H1 (cell line): ENCODE data around the gene ATG16L1.

Experiments
- JUND ChIP-seq: IDR thresholded peaks from 2 replicates; pipeline ENCODE4 v1.6.1; 2011; ENCODE audit warnings: mild to moderate bottlenecking, improper control_type of control experiment, low read length
- POLR2AphosphoS5 ChIP-seq: IDR thresholded peaks from 2 replicates; pipeline ENCODE4 v1.6.1; 2011; ENCODE audit warnings: low read depth, low read length

DNA sequence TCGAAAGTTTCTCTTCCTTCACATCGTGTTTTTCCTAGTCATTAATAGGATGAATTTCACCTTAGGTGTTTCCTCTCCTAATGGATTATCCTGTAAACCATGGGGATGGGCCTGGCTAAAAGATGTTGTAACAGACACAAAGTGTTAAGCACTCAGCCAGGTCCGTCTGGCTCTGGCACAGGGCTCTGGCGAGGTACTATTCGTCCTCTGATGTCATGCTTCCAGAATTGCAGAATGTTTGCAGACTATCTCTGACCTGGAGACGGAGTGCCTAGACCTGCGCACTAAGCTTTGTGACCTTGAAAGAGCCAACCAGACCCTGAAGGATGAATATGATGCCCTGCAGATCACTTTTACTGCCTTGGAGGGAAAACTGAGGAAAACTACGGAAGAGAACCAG lies 13.2 kb downstream of the ATG16L1 start:
- TF ChIP-seq JUND (no peak), POLR2AphosphoS5 (no peak)
